ELR (cell line): ENCODE measurements around the gene WDR83.
"Not testable (repeated sequence)": the region's sequence is repeated elsewhere in the genome, so short reads cannot be mapped to it uniquely, and the experiment has no call there.

Experiments used
- DNase-seq: peaks from one replicate; pipeline ENCODE4 v3.0.0-alpha.2; 2015; ENCODE audit warnings: low read depth

The WDR83 gene

GRCh38 chr19:12666265-12667048 lies at the start of gene WDR83, which contains the start of gene MAN2B1:
TSS of gene WDR83 (plus strand) at chr19:12666807. CDS start at chr19:12669791, 2,984 bp downstream.
TSS of gene MAN2B1 (minus strand) at chr19:12666742. CDS start at chr19:12666701, 41 bp downstream.
- DNase-seq = peak; percentile 83

DNA sequence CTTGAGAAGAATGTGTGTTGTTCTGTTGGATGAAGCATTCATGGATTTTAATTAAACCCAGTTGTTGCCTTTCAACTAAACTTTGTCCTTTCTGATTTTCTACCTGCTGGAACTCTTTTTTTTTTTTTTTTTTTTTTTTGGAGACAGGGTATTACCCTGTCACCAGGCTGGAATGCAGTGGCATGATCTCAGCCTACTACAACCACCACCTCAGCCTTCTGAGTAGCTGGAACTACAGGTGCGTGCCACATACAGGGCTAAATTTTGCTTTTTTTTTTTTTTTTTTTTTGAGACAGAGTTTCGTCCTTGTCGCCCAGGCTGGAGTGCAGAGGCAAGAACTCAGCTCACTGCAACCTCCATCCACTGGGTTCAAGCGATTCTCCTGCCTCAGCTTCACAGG lies 49.0 kb upstream of the WDR83 start:
- DNase-seq = no peak

GRCh38 chr19:12621253-12622024 lies 45.2 kb upstream of the WDR83 start:
- DNase-seq = not testable (repeated sequence)

DNA sequence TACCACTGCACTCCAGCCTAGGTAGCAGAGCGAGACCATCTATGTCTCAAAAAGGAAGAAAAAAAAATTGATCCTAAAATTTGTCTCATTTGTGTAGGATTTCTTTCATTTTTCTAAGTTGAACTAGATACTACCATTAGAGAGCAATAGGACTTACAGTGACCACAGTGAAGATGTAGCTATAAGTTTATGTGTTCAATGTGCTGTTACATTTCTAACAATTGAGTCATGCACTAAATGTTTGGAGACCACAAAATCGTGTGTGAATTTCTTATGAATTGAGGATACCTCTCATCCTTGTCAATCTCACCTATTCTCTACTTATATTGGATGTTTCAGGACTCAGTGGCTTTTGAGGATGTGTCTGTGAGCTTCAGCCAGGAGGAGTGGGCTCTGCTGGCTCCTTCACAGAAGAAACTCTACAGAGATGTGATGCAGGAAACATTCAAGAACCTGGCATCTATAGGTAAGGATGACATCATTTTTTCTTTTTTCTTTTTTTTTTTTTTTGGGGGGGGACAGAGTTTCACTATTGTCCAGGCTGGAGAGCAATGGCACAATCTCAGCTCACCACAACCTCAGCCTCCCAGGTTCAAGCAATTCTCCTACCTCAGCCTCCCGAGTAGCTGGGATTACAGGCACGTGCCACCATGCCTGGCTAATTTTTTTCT lies 43.1 kb upstream of the WDR83 start:
- DNase-seq = peak; percentile 53

DNA sequence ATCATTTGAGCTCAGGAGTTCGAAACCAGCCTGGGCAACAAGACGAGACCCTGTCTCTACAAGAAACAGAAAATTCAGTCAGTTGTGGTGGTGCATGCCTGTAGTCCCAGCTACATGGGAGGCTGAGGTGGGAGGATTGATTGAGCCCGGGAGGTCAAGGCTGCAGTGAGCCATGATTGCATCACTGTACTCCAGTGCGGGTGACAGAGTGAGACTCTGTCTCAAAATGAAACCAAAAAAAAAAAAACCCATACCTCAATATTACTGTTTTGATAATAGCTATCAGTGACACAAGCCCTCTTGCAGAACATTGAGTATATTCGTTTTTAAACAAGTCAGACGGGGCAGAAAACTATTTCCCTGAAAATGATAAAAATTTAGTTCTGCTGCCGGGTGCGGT lies 39.6 kb upstream of the WDR83 start:
- DNase-seq = no peak

GRCh38 chr19:12628040-12629022 lies 38.3 kb upstream of the WDR83 start:
- DNase-seq = no peak

GRCh38 chr19:12629215-12629614 lies 37.4 kb upstream of the WDR83 start:
- no peak for DNase-seq

DNA sequence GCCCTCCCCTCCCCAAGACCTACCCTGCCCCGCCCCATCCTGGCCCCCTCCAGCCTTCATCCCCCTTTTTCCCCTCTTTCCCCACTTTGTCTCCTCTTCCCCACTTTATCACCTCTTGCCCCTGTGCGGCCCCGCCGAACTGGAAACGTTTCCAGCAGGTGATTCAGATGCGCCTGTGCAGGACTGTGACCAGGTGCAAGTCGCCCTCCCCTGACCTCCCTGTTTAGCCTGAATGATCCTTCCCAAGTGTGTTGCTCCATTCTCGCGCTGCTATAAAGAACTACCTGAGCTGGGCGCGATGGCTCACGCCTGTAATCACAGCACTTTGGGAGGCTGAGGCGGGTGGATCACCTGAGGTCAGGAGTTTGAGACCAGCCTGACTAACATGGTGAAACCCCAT lies 30.0 kb upstream of the WDR83 start:
- DNase-seq = no peak

GRCh38 chr19:12638611-12639182 lies 27.9 kb upstream of the WDR83 start:
- no peak for DNase-seq

GRCh38 chr19:12639901-12640613 lies 26.6 kb upstream of the WDR83 start:
- peak; percentile 85 for DNase-seq

DNA sequence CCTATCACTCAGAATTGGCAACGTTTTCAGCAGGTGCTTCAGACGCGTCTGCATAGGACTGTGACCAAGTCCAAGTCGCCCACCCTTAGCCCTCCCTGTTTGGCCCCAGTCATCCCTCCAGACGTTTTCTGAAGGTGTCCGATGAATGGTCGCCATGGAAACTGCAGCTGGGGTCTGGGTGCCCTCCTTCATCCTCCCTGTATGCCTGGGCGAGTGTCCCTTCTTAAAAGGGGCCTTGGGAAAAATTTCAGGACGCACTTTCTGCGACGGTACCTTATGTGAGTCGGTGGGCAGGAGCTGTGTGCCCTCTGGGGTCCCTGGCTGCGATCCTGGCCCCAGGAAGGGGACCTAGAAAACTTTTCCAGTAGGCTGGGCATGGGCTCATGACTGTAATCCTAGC lies 25.2 kb upstream of the WDR83 start:
- no peak for DNase-seq

- DNase-seq = no peak
Measured at GRCh38 chr19:12642506-12642905, 24.1 kb upstream of the WDR83 start.

DNA sequence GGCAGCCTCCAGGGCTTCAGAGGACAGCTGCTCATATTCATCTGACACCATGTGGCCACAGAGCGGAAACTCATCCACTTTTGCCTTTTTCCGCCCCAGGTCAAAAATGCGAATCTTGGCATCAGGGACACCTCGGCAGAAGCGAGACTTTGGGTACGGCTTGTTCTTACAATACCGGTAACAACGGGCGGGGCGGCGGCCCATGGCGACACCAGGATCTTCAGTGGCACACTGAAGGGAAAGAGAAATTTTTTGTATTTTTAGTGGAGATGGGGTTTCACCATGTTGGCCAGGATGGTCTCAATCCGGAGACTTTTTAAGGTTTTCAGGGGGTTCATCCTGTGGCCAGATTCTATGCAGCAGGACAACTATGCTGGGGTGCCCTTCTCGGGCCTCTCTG lies 22.9 kb upstream of the WDR83 start:
- DNase-seq = not testable (repeated sequence)

- DNase-seq = no peak
Measured at GRCh38 chr19:12646551-12646950, 20.1 kb upstream of the WDR83 start.

GRCh38 chr19:12647047-12647446 lies 19.6 kb upstream of the WDR83 start:
- no peak for DNase-seq

DNA sequence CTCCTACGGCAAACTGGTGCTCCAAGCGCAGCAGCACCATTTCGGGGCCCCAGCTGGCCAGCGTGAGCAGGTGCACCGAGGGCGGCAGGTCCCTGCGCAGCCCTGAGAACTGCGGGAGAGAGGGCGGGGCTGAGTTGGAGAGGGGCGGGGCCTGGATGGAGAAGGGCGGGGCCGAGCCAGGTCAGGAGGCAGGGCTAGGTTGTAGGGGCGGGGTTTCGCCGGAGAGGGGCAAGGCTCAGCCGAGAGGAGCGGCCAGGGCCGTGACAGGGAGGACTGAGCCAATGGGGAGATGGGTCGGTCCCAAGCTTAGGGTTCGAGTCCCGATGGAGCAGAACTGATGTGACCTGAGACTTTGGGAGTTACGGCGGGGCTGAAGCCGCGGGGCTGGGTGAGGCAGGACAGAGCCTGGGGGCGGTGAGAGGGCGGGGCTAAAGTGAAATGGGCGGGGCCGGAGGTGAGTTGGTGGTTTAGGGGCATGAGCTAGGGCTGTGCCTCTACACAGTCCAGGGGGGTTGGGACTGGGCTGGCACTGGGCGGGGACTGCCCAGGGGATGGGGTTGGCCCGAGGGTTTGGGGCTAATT lies 19.0 kb upstream of the WDR83 start:
- DNase-seq = peak; percentile 41

DNA sequence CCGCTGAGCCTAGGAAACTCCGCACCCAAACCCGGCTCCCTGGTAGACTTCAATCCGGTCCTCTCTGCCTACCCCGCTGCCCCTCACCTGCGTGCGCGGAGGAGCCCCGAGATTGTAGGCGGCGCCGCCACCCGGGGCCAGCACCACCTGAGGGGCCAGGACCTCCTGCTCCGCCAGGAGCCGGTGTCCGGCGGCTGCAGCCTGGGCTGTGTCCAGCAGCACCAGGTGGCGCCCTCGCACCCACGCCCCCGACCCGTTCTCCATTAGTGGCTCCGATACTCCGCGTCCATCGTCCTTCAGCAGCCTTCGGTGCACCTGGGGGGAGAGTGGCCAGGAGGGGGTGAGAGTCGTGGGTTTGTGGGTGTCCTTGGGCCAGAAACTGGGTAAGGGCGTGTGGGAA lies 18.5 kb upstream of the WDR83 start:
- DNase-seq = no peak

- no peak for DNase-seq
Measured at GRCh38 chr19:12649941-12650340, 16.7 kb upstream of the WDR83 start.

GRCh38 chr19:12652219-12652618 lies 14.4 kb upstream of the WDR83 start:
- DNase-seq = no peak

DNA sequence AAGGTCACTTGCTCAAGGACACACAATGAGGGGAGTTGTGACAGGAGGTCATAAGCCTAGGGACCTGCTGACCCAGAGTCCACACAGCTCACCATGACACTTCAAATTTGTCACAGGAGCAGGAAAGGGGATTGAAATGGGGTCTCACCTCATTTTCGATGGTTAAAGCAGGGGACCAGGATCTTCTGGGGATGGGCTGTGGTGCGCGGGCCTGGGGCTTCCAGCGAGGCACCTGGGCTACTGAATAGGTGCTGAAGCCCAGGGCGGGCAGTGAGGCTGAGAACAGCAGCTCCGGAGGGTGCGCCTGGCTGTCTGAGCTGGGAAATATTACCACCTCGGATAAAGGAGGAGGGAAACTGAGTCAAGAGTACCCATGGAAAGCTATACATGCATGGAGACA lies 11.1 kb upstream of the WDR83 start:
- no peak for DNase-seq
